H1 (cell line): Measurements from ENCODE around the gene TMEM185A. TPM values are rescaled to one million over a fixed set of nuclear protein-coding genes. Genes with fewer than 3 reads are reported as not detected.

ENCODE experiments used
- CTCF ChIA-PET: fragments of 300-600 bp; sonication (Branson Sonifier 250); formaldehyde crosslinking; loops from one replicate; lab custom pipeline; 2021; ENCODE audit not compliant: partially characterized antibody; lab: Charles Lee
- POLR2A ChIA-PET: fragments of 300-600 bp; sonication (Branson Sonifier 250); formaldehyde crosslinking; loops from one replicate; lab custom pipeline; 2021; ENCODE audit warnings: inconsistent platforms; ENCODE audit not compliant: partially characterized antibody; lab: Charles Lee
- DNase-seq, 2 experiments: peaks; one replicate each; pipeline versions ENCODE4 v3.0.0 to v3.0.0-alpha.2; 2010 to 2022; ENCODE audit warnings: low spot score in 2 of 2, low read depth in 1 of 2, mixed read lengths in 1 of 2
- FAIRE-seq: peaks from 2 replicates; lab custom pipeline; 2011; peaks lifted over from hg19 to GRCh38; lab: Jason Lieb, UNC
- H2AFZ ChIP-seq: 2 replicates; pipeline ENCODE4 v1.8.1; 2012; ENCODE audit warnings: low read length, inconsistent platforms
- H2AK5ac ChIP-seq: 2 replicates; pipeline ENCODE4 v1.6.1; 2013; ENCODE audit warnings: low read depth, low read length
- H2BK120ac ChIP-seq: replicated peaks from 2 replicates; pipeline ENCODE3; 2013; ENCODE audit warnings: low read depth, low read length, inconsistent platforms
- H2BK12ac ChIP-seq: 2 replicates; pipeline ENCODE4 v1.6.1; 2013; ENCODE audit warnings: low read depth, low read length
- H2BK15ac ChIP-seq: 2 replicates; pipeline ENCODE4 v1.6.1; 2013; ENCODE audit warnings: low read length
- H2BK20ac ChIP-seq: 2 replicates; pipeline ENCODE4 v1.6.1; 2013; ENCODE audit warnings: low read length
- H2BK5ac ChIP-seq: 2 replicates; pipeline ENCODE4 v1.6.1; 2013; ENCODE audit warnings: low read depth, low read length
- H3K14ac ChIP-seq: 2 replicates; pipeline ENCODE4 v1.6.1; 2013; ENCODE audit warnings: inconsistent platforms; ENCODE audit not compliant: insufficient read length
- H3K18ac ChIP-seq: 2 replicates; pipeline ENCODE4 v1.6.1; 2013; ENCODE audit warnings: low read length; ENCODE audit errors: extremely low read depth
- H3K23ac ChIP-seq: 2 replicates; pipeline ENCODE4 v1.6.1; 2013; ENCODE audit warnings: inconsistent platforms; ENCODE audit not compliant: insufficient read length
- H3K23me2 ChIP-seq: 2 replicates; pipeline ENCODE4 v1.6.1; 2013; ENCODE audit warnings: low read depth, low read length
- H3K27ac ChIP-seq: 2 replicates; pipeline ENCODE4 v1.6.1; 2011; ENCODE audit warnings: low read depth, low read length, inconsistent platforms
- H3K27me3 ChIP-seq, 4 experiments: replicated peaks in 1 of 4; 1 replicate in 1 of 4; 2 replicates in 3 of 4; pipeline versions ENCODE4 v1.6.1 to v1.8.1; 2011 to 2013; ENCODE audit warnings: low read length in 3 of 4, mild to moderate bottlenecking in 3 of 4, inconsistent platforms in 2 of 4, mixed read lengths in 2 of 4, moderate library complexity in 1 of 4; ENCODE audit not compliant: control insufficient read depth in 3 of 4, insufficient read depth in 3 of 4; ENCODE audit errors: extremely low read depth in 1 of 4
- H3K36me3 ChIP-seq, 4 experiments: 2 replicates each; pipeline versions ENCODE4 v1.6.1 to v1.8.1; 2011 to 2013; ENCODE audit warnings: mild to moderate bottlenecking in 4 of 4, low read length in 3 of 4, moderate library complexity in 2 of 4, control low read depth in 1 of 4, inconsistent platforms in 1 of 4; ENCODE audit not compliant: insufficient read depth in 4 of 4, control insufficient read depth in 2 of 4
- H3K4ac ChIP-seq: replicated peaks from 2 replicates; pipeline ENCODE3; 2013; ENCODE audit warnings: low read length, low read depth, mixed read lengths, inconsistent platforms; ENCODE audit not compliant: insufficient read length
- H3K4me1 ChIP-seq, 4 experiments: replicated peaks in 1 of 4; 1 replicate in 1 of 4; 2 replicates in 3 of 4; pipeline versions ENCODE4 v1.6.1 to v1.8.1; 2011 to 2013; ENCODE audit warnings: low read length in 3 of 4, inconsistent platforms in 2 of 4, mixed read lengths in 1 of 4; ENCODE audit not compliant: insufficient read depth in 4 of 4, control insufficient read depth in 3 of 4
- H3K4me2 ChIP-seq, 2 experiments: 2 replicates each; pipeline versions ENCODE4 v1.6.1 to v1.8.1; 2011 to 2013; ENCODE audit warnings: low read depth in 2 of 2, low read length in 2 of 2, control low read depth in 1 of 2, inconsistent platforms in 1 of 2, mild to moderate bottlenecking in 1 of 2; ENCODE audit not compliant: insufficient read depth in 1 of 2
- H3K4me3 ChIP-seq, 4 experiments: fragments of 200-600, 300-600 bp in 1 of 4; sonication (generic), shearing (Covaris generic), sonication (Bioruptor Twin) in 1 of 4; 2 replicates each; pipeline versions ENCODE4 v1.5.1 to v1.8.1; 2011 to 2016; ENCODE audit warnings: low read length in 4 of 4, low read depth in 3 of 4, control low read depth in 2 of 4, inconsistent platforms in 2 of 4, mild to moderate bottlenecking in 2 of 4, mixed read lengths in 1 of 4, moderate library complexity in 1 of 4; ENCODE audit not compliant: insufficient read depth in 2 of 4; ENCODE audit errors: extremely low read depth in 1 of 4
- H3K56ac ChIP-seq: replicated peaks from 2 replicates; pipeline ENCODE3; 2013; ENCODE audit warnings: low read depth, mild to moderate bottlenecking, mixed read lengths, low read length, inconsistent platforms; ENCODE audit not compliant: insufficient read length
- H3K79me1 ChIP-seq: 2 replicates; pipeline ENCODE4 v1.6.1; 2013; ENCODE audit warnings: low read depth, low read length, control low read depth
- H3K79me2 ChIP-seq, 2 experiments: 2 replicates each; pipeline versions ENCODE4 v1.6.1 to v1.8.1; 2012 to 2013; ENCODE audit warnings: low read length in 2 of 2, mild to moderate bottlenecking in 2 of 2, inconsistent platforms in 1 of 2; ENCODE audit not compliant: insufficient read depth in 2 of 2, control insufficient read depth in 1 of 2
- H3K9ac ChIP-seq, 4 experiments: replicated peaks in 1 of 4; 1 replicate in 1 of 4; 2 replicates in 3 of 4; pipeline versions ENCODE4 v1.6.1 to v1.8.1; 2011 to 2013; ENCODE audit warnings: low read depth in 3 of 4, low read length in 3 of 4, control low read depth in 2 of 4, mild to moderate bottlenecking in 2 of 4, moderate library complexity in 2 of 4, inconsistent platforms in 1 of 4; ENCODE audit errors: extremely low read depth in 1 of 4
- H3K9me3 ChIP-seq, 2 experiments: 2 replicates each; pipeline versions ENCODE4 v1.6.1 to v1.8.1; 2012 to 2013; ENCODE audit warnings: mild to moderate bottlenecking in 2 of 2, moderate library complexity in 2 of 2, control low read depth in 1 of 2, inconsistent platforms in 1 of 2, low read depth in 1 of 2, low read length in 1 of 2, mixed read lengths in 1 of 2; ENCODE audit not compliant: insufficient read depth in 2 of 2
- H4K20me1 ChIP-seq, 2 experiments: replicated peaks in 1 of 2; 2 replicates each; pipeline versions ENCODE3 to v1.8.1; 2011 to 2013; ENCODE audit warnings: inconsistent platforms in 2 of 2, low read length in 2 of 2, mild to moderate bottlenecking in 1 of 2; ENCODE audit not compliant: insufficient read depth in 2 of 2, control insufficient read depth in 1 of 2
- H4K5ac ChIP-seq: 2 replicates; pipeline ENCODE4 v1.6.1; 2013; ENCODE audit warnings: low read length, low read depth, mixed read lengths, inconsistent platforms; ENCODE audit not compliant: insufficient read length
- H4K8ac ChIP-seq: 2 replicates; pipeline ENCODE4 v1.8.0; 2013; ENCODE audit warnings: mild to moderate bottlenecking, moderate library complexity, low read length, inconsistent platforms; ENCODE audit not compliant: insufficient read depth; ENCODE audit errors: extremely low read depth
- H4K91ac ChIP-seq: replicated peaks from 2 replicates; pipeline ENCODE3; 2013; ENCODE audit warnings: low read length, mixed read lengths, inconsistent platforms; ENCODE audit not compliant: insufficient read length
- CBX8 ChIP-seq: fragments of 300-800, 300-1000 bp; sonication (generic); IDR thresholded peaks from 2 replicates; pipeline ENCODE4 v1.7.1; 2016; ENCODE audit warnings: low read depth, low read length, borderline replicate concordance
- NRF1 ChIP-seq: IDR thresholded peaks from 2 replicates; pipeline ENCODE4 v1.6.1; 2011; ENCODE audit warnings: mild to moderate bottlenecking, low read depth, low read length, improper control_type of control experiment
- POU5F1 ChIP-seq: IDR thresholded peaks from 2 replicates; pipeline ENCODE4 v1.6.1; 2011; ENCODE audit warnings: low read depth, mild to moderate bottlenecking, low read length, moderate library complexity
- RNF2 ChIP-seq: fragments of 200-900, 300-1000 bp; sonication (generic); IDR thresholded peaks from 2 replicates; pipeline ENCODE4 v1.7.1; 2016; ENCODE audit warnings: borderline replicate concordance, low read depth, mild to moderate bottlenecking, antibody characterized with exemption, low read length; ENCODE audit not compliant: poor library complexity, severe bottlenecking; ENCODE audit errors: missing control alignments
- SIN3A ChIP-seq, 2 experiments: IDR thresholded peaks in 1 of 2; conservative IDR thresholded peaks in 1 of 2; 2 replicates each; pipeline ENCODE4 v1.6.1; 2011 to 2012; ENCODE audit warnings: low read length in 2 of 2, improper control_type of control experiment in 1 of 2, low read depth in 1 of 2, mild to moderate bottlenecking in 1 of 2
- polyA plus RNA-seq, 7 experiments: library from polyadenylated mRNA; depleted of rRNA in 3 of 7; stranded (reverse) in 5 of 7; unstranded in 2 of 7; fragments of >200 nt in 5 of 7; fragments of 200-250 nt in 2 of 7; gene quantifications; 1 replicate in 5 of 7; 2 replicates in 1 of 7; 4 replicates in 1 of 7; pipeline versions ENCODE4 v1.2.1 to v1.2.3, GENCODE V29; 2011 to 2013; ENCODE audit warnings: missing spikeins in 2 of 7, mixed read lengths in 2 of 7
- total RNA-seq: library from RNA; stranded (reverse); fragmentation: NEBNext Ultra II Directional; extraction: Animal tissue kit (Norgen Biotek cat#: 25700); gene quantifications from 2 replicates; pipeline ENCODE4 v1.2.1, GENCODE V29; 2021

Gene TMEM185A
- total and polyA plus RNA-seq, 2 of the 8 experiments (the other 6 are each of a cell fraction or from before 2014, with no cell fraction given), result 15.0 to 26.5 TPM

DNA sequence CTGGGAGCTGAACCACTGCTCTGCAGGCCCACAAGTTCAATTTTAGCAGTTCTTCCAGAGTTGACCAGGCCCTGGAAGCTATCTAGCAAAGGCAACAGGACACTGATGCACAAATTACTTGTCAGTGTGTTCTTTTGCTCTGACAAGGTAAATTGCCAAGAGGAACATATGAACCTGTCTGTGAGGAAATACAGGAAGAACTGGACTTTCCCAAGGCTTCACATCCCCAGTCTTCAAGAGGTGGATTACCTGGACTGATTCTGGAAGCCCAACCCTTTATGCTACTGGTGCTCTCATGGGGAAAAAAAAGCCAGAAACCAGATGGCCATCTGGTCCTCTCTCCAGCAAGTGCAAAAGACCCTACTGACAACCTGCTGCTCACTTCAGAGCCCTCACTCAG lies 1.9 kb upstream of the TMEM185A start:
- Histone ChIP-seq H3K9ac (no peak overlapping the region), H4K8ac (no peak overlapping the region), H4K20me1 (peaks cover 2 to 3% of the 10 kb centered on the region in 2 experiments), H3K23me2 (peaks cover 4% of the 10 kb centered on the region; the same call in 1 of the 2 replicates), H4K91ac (no peak overlapping the region), H2AK5ac (no peak overlapping the region), H3K4me3 (no peak overlapping the region), H2BK20ac (no peak overlapping the region), H2AFZ (no peak overlapping the region), H2BK15ac (no peak overlapping the region), H3K79me2 (peaks cover 0 to 23% of the 10 kb centered on the region in 2 experiments; a peak in 2 of 4 replicates), H3K14ac (no peak overlapping the region), H2BK120ac (no peak overlapping the region), H3K9me3 (no peaks in the 10 kb centered on the region), H3K79me1 (no peaks in the 10 kb centered on the region), H3K23ac (no peak overlapping the region), H3K4me1 (peaks cover 0 to 11% (median 2%) of the 10 kb centered on the region in 4 experiments; a peak in 3 of 7 replicates), H3K4me2 (no peak overlapping the region), H3K27ac (no peak overlapping the region), H3K18ac (no peak overlapping the region), H2BK12ac (no peak overlapping the region), H3K56ac (no peak overlapping the region), H3K27me3 (peaks cover 3 to 19% (median 8%) of the 10 kb centered on the region in 4 experiments; a peak in 5 of 7 replicates), H4K5ac (no peak overlapping the region), H3K36me3 (no peaks in the 10 kb centered on the region), H2BK5ac (no peak overlapping the region), H3K4ac (no peak overlapping the region)
- TF ChIP-seq RNF2, result no peak
- no peak for TF ChIP-seq CBX8
- TF ChIP-seq POU5F1, result no peak
- TF ChIP-seq SIN3A (conservative IDR thresholded peaks at IDR 0.05 in 1 of 2, IDR thresholded peaks at IDR 0.05 in 1 of 2; ENCODE audit: low read depth in 1 of 2, low read length in 2 of 2), result no peak
- TF ChIP-seq NRF1, result no peak
- no peak for FAIRE-seq
- ChIA-PET CTCF (interaction anchor here (1.6 kb wide), 1 partner anchor 9 kb away, joined by 5 read pairs; no protein-coding TSS in a partner anchor), POLR2A (no interaction called here)
- no peak for DNase-seq
